ENCODE data around the gene SBNO2. TPM values are rescaled to one million over a fixed set of nuclear protein-coding genes. Genes with fewer than 3 reads are reported as not detected.

SBNO2 gene
- total and polyA plus RNA-seq, 2 donors (not counting 3 experiments of a cell fraction or from before 2014, with no cell fraction given): 31.4 to 65.7 TPM

- dilution Hi-C loops (cut with MboI; ENCODE audit: extremely low pct_ligation_motif_present, low sequenced_read_pairs) (no loop called here), intact Hi-C loops (cut with micrococcal nuclease) (loop anchor here (10.0 kb wide), 1 partner anchor 174 kb away; no protein-coding TSS in a partner anchor)
- ChIA-PET CTCF (no interaction called here), POLR2A (no interaction called here)
- Histone ChIP-seq H3K9me3 (replicated peaks; ENCODE audit: control insufficient read depth, insufficient read depth, low read length) (no peaks in the 10 kb centered on the region), H3K36me3 (ENCODE audit: control insufficient read depth in 2 of 2, extremely low read depth in 1 of 2, insufficient read depth in 2 of 2, low read length in 2 of 2) (peaks cover 11 to 34% of the 10 kb centered on the region in 2 experiments), H3K27ac (ENCODE audit: insufficient read depth, low read depth, low read length) (no peak overlapping the region), H2AFZ (ENCODE audit: low read depth, low read length) (no peak overlapping the region), H3K9ac (replicated peaks; ENCODE audit: extremely low read depth, insufficient read depth, low read length) (no peak overlapping the region), H3K4me3 (replicated peaks in 1 of 3; ENCODE audit: insufficient read depth in 1 of 3, low read depth in 1 of 3, low read length in 3 of 3) (no peak overlapping the region), H3K9me1 (replicated peaks; ENCODE audit: control insufficient read depth, extremely low read depth, insufficient read depth, low read length) (no peaks in the 10 kb centered on the region), H3K4me1 (ENCODE audit: control insufficient read depth, extremely low read depth, insufficient read depth, low read length) (peaks cover 5% of the 10 kb centered on the region), H3K79me2 (ENCODE audit: control insufficient read depth, insufficient read depth, low read length) (peaks cover 18% of the 10 kb centered on the region), H3K4me2 (ENCODE audit: insufficient read depth, low read length) (no peak overlapping the region), H3K27me3 (ENCODE audit: control insufficient read depth in 2 of 2, insufficient read depth in 2 of 2, low read length in 2 of 2) (no peaks in the 10 kb centered on the region), H4K20me1 (replicated peaks; ENCODE audit: control insufficient read depth, extremely low read depth, insufficient read depth, low read length) (no peaks in the 10 kb centered on the region)
- TF ChIP-seq CTCF (IDR thresholded peaks at IDR 0.05; ENCODE audit: extremely low read depth in 1 of 2, insufficient read depth in 1 of 2, low read depth in 1 of 2, low read length in 2 of 2) (no peak), GATA2 (IDR thresholded peaks at IDR 0.05; ENCODE audit: insufficient read depth, insufficient read length, low read depth, low read length) (no peak), MYC (IDR thresholded peaks at IDR 0.05; ENCODE audit: low read depth, low read length) (no peak), POLR2AphosphoS5 (IDR thresholded peaks at IDR 0.05; ENCODE audit: insufficient read depth, low read depth, low read length) (peak; percentile 39), EZH2 (IDR thresholded peaks at IDR 0.05; ENCODE audit: borderline replicate concordance, low read depth, low read length, severe bottlenecking) (no peak)
- DNase-seq (ENCODE audit: low read depth, low spot score): no peak
- no peak for FAIRE-seq
- no TSS peak for BruUV-seq (replicated peaks)
These were observed 65.6 kb downstream of the SBNO2 start for GRCh38 chr19:1108291-1109031.

Measured in endothelial cell of umbilical vein (primary cell).